HG03064 (cell line): Measurements from ENCODE around the gene KIAA1217.

ENCODE experiments used
- ATAC-seq: cut with Tn5 transposase; IDR thresholded peaks from one replicate; pipeline ENCODE4 v1.9.1; 2021; ENCODE audit warnings: low read depth; ENCODE audit not compliant: unreplicated experiment

Gene KIAA1217

GRCh38 chr10:24569330-24569796 lies 360.4 kb downstream of the KIAA1217 start:
- ATAC-seq = no peak

- ATAC-seq = no peak
Measured at GRCh38 chr10:24569828-24570657, 361.1 kb downstream of the KIAA1217 start.

- no peak for ATAC-seq
Measured at GRCh38 chr10:24570658-24571426, 361.9 kb downstream of the KIAA1217 start.

GRCh38 chr10:24571870-24572450 lies 363.0 kb downstream of the KIAA1217 start:
- no peak for ATAC-seq

GRCh38 chr10:24574161-24574560 lies 365.2 kb downstream of the KIAA1217 start:
- no peak for ATAC-seq

- ATAC-seq = no peak
Measured at GRCh38 chr10:24574578-24575155, 365.7 kb downstream of the KIAA1217 start.

- no peak for ATAC-seq
Measured at GRCh38 chr10:24575481-24576002, 366.6 kb downstream of the KIAA1217 start.

- no peak for ATAC-seq
Measured at GRCh38 chr10:24579448-24579847, 370.5 kb downstream of the KIAA1217 start.

- no peak for ATAC-seq
Measured at GRCh38 chr10:24579906-24580305, 371.0 kb downstream of the KIAA1217 start.

- ATAC-seq = no peak
Measured at GRCh38 chr10:24589265-24589664, 380.3 kb downstream of the KIAA1217 start.

GRCh38 chr10:24590697-24591457 lies 381.9 kb downstream of the KIAA1217 start:
- ATAC-seq = no peak

- no peak for ATAC-seq
Measured at GRCh38 chr10:24596217-24596930, 387.4 kb downstream of the KIAA1217 start.

- ATAC-seq = no peak
Measured at GRCh38 chr10:24597426-24597825, 388.5 kb downstream of the KIAA1217 start.
